ENCODE measurements around the gene SMARCA2.

Gene SMARCA2

DNA sequence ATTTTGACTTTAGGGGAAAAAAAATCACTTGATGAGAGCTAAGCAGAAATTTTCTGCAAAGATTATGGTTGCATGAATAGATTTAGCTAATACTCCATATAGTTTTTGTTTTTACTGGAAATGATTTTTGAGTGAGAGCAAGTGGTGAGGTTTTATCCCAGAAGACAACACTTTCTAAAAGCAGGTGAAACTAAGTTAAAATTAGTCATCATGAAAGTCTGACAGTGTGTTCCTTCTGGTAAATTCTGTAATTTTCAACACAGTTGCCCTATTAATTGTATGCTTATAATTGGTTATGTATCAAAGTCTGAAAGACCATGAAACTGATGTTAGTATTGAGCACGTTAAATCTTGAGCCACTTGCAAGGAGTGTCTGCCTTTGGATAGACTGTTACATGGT, 91.5 kb downstream of the SMARCA2 start:
- H3K9me3 ChIP-seq (ENCODE audit: control insufficient read depth, low read length), result no peaks in the 10 kb centered on the region
- WGBS, 2 experiments (ENCODE audit: insufficient coverage in 2 of 2), result no CpG with 5 or more reads among the region's 1 CpG
- no peaks in the 10 kb centered on the region for H3K4me1 ChIP-seq (ENCODE audit: control insufficient read depth, insufficient read depth, low read length, poor library complexity, severe bottlenecking)
- no peaks in the 10 kb centered on the region for H3K36me3 ChIP-seq (ENCODE audit: control insufficient read depth, insufficient read depth, low read length)
- H3K27ac ChIP-seq (ENCODE audit: low read depth, low read length, severe bottlenecking), result no peak overlapping the region
- no peak overlapping the region for H3K4me3 ChIP-seq (ENCODE audit: extremely low read depth, insufficient read depth, low read length, poor library complexity, severe bottlenecking)

DNA sequence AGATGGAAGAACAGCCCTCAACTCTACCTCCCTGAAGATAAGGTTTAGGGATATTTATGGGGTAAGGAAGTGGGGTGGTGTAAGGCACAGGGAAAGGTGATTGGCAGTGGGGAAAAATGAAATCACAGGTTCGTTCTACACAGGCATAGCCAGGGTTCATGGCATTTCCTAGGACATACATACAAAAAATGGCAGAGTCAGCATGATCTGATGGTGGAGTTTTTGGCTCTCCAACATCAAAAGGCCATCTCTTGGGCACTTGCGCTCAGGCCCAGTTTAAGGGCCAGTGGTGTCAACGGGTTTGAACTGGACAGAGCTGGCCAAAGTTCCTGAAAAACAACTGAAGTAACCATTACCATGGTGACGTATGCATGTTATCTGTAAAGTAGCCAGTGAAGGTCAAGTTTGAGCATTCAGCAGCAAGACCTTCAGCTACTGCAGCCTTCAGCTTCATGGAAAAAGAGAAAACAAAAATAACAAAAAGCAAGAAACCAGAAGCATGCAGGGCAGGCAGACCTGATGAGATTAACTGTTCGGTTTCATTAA, 92.8 kb downstream of the SMARCA2 start:
- no peaks in the 10 kb centered on the region for H3K9me3 ChIP-seq (ENCODE audit: control insufficient read depth, low read length)
- no peaks in the 10 kb centered on the region for H3K36me3 ChIP-seq (ENCODE audit: control insufficient read depth, insufficient read depth, low read length)
- no peaks in the 10 kb centered on the region for H3K4me1 ChIP-seq (ENCODE audit: control insufficient read depth, insufficient read depth, low read length, poor library complexity, severe bottlenecking)
- H3K27ac ChIP-seq (ENCODE audit: low read depth, low read length, severe bottlenecking), result no peak overlapping the region
- WGBS, 2 experiments (ENCODE audit: insufficient coverage in 2 of 2), result 95 to 98% methylated on average over 4 to 5 of the region's 5 CpGs
- H3K4me3 ChIP-seq (ENCODE audit: extremely low read depth, insufficient read depth, low read length, poor library complexity, severe bottlenecking), result no peak overlapping the region

DNA sequence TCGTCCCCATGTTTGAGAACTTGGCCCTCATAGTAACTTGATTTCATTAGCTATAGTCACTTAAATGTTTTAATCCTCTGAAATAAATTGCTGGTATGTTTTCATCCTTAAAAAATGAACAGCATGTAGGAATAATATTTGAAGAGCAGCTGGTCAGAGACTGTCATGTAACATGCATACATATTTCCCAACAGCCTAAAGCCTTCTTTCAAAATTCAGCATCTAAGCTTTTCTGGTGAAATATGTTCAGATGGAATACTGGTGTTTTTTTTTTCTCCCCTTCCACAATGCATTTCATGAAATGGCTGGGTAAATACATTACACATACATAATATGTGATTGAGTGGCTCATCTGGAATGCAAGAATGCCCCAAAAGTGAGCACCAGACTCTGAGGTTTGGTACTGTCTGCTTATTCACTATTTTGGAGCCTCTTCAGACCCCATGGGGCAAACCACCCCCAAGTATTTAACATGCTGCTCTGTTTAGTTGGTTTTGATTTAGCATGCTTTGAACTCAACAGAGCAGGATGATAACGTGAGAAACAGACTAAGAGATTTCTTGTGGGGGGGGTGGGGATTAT, 94.0 kb downstream of the SMARCA2 start:
- WGBS, 2 experiments (ENCODE audit: insufficient coverage in 2 of 2), result no CpG with 5 or more reads among the region's 2 CpGs
- H3K9me3 ChIP-seq (ENCODE audit: control insufficient read depth, low read length), result no peaks in the 10 kb centered on the region
- no peak overlapping the region for H3K27ac ChIP-seq (ENCODE audit: low read depth, low read length, severe bottlenecking)
- H3K4me3 ChIP-seq (ENCODE audit: extremely low read depth, insufficient read depth, low read length, poor library complexity, severe bottlenecking), result no peak overlapping the region
- H3K4me1 ChIP-seq (ENCODE audit: control insufficient read depth, insufficient read depth, low read length, poor library complexity, severe bottlenecking), result no peaks in the 10 kb centered on the region
- no peaks in the 10 kb centered on the region for H3K36me3 ChIP-seq (ENCODE audit: control insufficient read depth, insufficient read depth, low read length)

DNA sequence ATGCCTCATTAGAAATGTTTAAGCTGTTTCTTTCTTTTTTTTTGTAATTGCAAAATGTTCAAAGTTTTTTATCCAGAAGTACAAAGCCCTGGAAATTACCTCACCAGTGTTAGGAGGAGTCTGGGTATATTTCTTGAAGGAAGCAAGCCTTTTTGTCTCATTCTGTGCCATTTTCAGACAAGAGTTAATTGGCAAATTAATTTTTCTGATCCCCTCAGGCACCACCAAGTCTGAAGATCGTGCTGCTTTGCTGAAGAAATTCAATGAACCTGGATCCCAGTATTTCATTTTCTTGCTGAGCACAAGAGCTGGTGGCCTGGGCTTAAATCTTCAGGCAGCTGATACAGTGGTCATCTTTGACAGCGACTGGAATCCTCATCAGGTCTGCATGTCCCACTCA, 94.9 kb downstream of the SMARCA2 start:
- Histone ChIP-seq H3K4me1 (ENCODE audit: control insufficient read depth, insufficient read depth, low read length, poor library complexity, severe bottlenecking) (no peaks in the 10 kb centered on the region), H3K36me3 (ENCODE audit: control insufficient read depth, insufficient read depth, low read length) (no peaks in the 10 kb centered on the region), H3K4me3 (ENCODE audit: extremely low read depth, insufficient read depth, low read length, poor library complexity, severe bottlenecking) (no peak overlapping the region), H3K27ac (ENCODE audit: low read depth, low read length, severe bottlenecking) (no peak overlapping the region), H3K9me3 (ENCODE audit: control insufficient read depth, low read length) (no peaks in the 10 kb centered on the region)
- WGBS, 2 experiments (ENCODE audit: insufficient coverage in 2 of 2), result 86 to 94% methylated on average over 2 of the region's 2 CpGs

DNA sequence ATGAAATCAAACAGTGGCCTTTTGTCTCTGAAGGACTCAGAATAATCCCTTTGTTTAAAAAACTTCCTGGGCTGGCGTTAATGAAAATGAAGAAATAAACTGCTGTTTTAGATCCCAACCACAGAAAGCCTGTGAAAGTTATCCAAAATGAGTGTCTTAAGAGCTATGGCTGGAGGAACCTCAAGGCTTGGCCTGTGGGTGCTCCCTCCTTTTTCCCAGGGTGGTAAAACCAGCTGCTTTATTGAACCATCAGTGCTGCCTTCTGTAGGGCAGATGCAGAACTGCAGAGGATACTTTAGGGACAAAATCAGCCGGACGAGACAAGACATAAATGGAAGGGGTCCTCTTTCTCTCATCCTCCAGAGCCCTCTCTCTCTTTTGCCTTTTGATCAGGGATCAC, 100.9 kb downstream of the SMARCA2 start:
- Histone ChIP-seq H3K4me1 (ENCODE audit: control insufficient read depth, insufficient read depth, low read length, poor library complexity, severe bottlenecking) (no peaks in the 10 kb centered on the region), H3K36me3 (ENCODE audit: control insufficient read depth, insufficient read depth, low read length) (no peaks in the 10 kb centered on the region), H3K9me3 (ENCODE audit: control insufficient read depth, low read length) (no peaks in the 10 kb centered on the region), H3K27ac (ENCODE audit: low read depth, low read length, severe bottlenecking) (no peak overlapping the region), H3K4me3 (ENCODE audit: extremely low read depth, insufficient read depth, low read length, poor library complexity, severe bottlenecking) (no peak overlapping the region)
- no CpG with 5 or more reads among the region's 3 CpGs for WGBS, 2 experiments (ENCODE audit: insufficient coverage in 2 of 2)

DNA sequence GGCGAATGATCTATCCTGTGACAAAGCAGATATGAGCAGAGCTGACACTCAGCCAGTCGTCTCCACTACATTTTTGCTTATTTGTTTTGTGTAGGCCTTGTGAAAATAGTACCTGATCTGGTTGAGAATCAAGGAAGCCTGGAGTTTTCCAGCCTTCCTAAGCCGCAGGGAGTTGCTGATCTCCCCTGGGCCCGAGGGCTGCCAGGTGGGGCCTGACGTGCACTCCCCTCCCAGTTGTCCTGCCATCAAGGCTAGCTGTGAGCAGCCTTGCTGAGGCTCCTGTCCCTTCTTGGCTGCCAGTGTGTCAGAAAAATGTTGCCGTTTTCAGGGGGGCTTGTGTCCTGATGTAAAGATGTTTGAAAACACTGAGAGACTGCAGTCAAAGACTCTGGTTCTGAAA, 102.4 kb downstream of the SMARCA2 start:
- no peak overlapping the region for H3K4me3 ChIP-seq (ENCODE audit: extremely low read depth, insufficient read depth, low read length, poor library complexity, severe bottlenecking)
- no peaks in the 10 kb centered on the region for H3K36me3 ChIP-seq (ENCODE audit: control insufficient read depth, insufficient read depth, low read length)
- H3K27ac ChIP-seq (ENCODE audit: low read depth, low read length, severe bottlenecking), result no peak overlapping the region
- no peaks in the 10 kb centered on the region for H3K9me3 ChIP-seq (ENCODE audit: control insufficient read depth, low read length)
- no peaks in the 10 kb centered on the region for H3K4me1 ChIP-seq (ENCODE audit: control insufficient read depth, insufficient read depth, low read length, poor library complexity, severe bottlenecking)
- 80 to 87% methylated on average over 4 to 5 of the region's 6 CpGs for WGBS, 2 experiments (ENCODE audit: insufficient coverage in 2 of 2)

DNA sequence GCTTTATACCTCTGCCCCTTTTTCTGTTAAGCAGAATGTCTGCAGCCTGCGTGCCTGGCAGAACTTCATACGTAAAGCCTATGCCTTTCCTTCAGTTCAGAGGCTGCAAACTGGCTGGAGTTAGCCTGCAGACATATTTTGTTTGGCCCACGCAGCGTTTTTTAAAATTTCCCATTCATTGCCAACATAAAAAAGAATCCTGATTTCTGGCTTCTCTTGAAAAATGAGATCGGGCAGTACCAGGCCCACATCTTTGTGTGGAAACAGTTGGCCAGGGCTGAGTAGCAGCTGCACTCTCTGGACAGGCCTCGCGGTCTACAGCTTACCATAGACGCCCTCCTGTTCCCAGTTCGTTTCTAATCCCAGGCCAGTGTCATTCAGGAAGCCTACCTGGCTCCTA, 104.4 kb downstream of the SMARCA2 start:
- Histone ChIP-seq H3K4me1 (ENCODE audit: control insufficient read depth, insufficient read depth, low read length, poor library complexity, severe bottlenecking) (no peaks in the 10 kb centered on the region), H3K36me3 (ENCODE audit: control insufficient read depth, insufficient read depth, low read length) (no peaks in the 10 kb centered on the region)
- WGBS, 2 experiments (ENCODE audit: insufficient coverage in 2 of 2), result 88 to 91% methylated on average over 9 of the region's 9 CpGs

DNA sequence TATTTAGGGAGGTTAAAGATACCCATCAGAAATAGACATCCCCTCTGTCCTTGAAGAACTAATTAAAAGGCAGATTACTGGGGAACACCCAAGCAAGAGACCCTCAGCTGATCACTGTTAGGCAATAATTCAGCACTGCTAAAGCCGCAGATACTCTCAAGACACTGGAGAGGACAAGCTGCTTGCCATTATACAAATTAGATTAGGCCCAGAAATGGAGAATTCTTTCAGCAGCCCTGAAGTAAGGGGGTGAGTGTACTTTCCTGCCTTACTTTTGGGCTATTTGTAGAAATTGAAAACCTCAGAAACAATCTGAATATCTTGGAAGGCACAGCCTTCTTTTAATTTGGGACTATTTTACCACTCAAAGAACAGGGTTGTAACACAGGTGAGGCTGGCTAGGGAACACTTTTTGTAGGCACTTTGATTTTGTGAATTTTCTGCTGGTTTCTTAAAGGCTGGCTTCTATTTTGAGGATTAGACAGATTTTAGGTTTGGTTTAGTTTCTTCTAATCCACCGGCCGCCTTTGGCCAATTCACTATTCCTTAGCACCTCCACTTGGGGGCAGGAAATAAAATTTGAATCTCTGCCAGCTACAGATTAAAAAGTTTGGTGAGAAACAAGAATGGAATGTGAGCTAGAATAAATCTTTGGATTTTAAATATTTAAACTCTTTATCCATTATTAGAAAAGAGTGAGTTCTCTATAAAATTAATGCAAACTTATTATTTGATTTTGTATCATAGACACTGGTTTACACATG, 106.0 kb downstream of the SMARCA2 start:
- no peaks in the 10 kb centered on the region for H3K36me3 ChIP-seq (ENCODE audit: control insufficient read depth, insufficient read depth, low read length)

More for the DNA sequence above, 104.4 kb downstream of the SMARCA2 start:
- H3K9me3 ChIP-seq (ENCODE audit: control insufficient read depth, low read length), result no peaks in the 10 kb centered on the region
- no peak overlapping the region for H3K27ac ChIP-seq (ENCODE audit: low read depth, low read length, severe bottlenecking)
- no peak overlapping the region for H3K4me3 ChIP-seq (ENCODE audit: extremely low read depth, insufficient read depth, low read length, poor library complexity, severe bottlenecking)

DNA sequence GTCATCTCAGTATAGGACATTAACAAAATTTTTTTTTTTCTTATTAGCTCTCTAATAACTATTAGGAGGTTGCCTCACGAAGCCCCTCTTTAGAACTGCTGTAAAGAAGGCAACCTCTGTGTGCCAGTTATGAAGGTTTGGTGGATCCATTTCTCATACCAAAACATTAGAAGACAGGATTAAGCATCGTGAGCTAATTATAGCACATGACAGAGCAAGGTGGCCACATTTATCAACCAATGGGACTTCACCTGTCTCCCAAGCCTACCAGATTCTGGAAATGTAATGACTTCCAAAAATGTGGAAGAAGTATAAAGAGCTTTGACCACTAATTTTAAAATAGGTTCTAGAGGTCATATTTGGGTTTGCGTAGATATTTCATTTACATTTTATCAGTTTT, 107.2 kb downstream of the SMARCA2 start:
- H3K4me1 ChIP-seq (ENCODE audit: control insufficient read depth, insufficient read depth, low read length, poor library complexity, severe bottlenecking), result no peaks in the 10 kb centered on the region
- 100% methylated on average over 1 of the region's 3 CpGs; no CpG with 5 or more reads in 1 of the 2 experiments for WGBS, 2 experiments (ENCODE audit: insufficient coverage in 2 of 2)
- no peaks in the 10 kb centered on the region for H3K36me3 ChIP-seq (ENCODE audit: control insufficient read depth, insufficient read depth, low read length)

More for the DNA sequence above, 106.0 kb downstream of the SMARCA2 start:
- Histone ChIP-seq H3K27ac (ENCODE audit: low read depth, low read length, severe bottlenecking) (no peak overlapping the region), H3K4me3 (ENCODE audit: extremely low read depth, insufficient read depth, low read length, poor library complexity, severe bottlenecking) (no peak overlapping the region), H3K9me3 (ENCODE audit: control insufficient read depth, low read length) (no peaks in the 10 kb centered on the region), H3K4me1 (ENCODE audit: control insufficient read depth, insufficient read depth, low read length, poor library complexity, severe bottlenecking) (no peaks in the 10 kb centered on the region)
- WGBS, 2 experiments (ENCODE audit: insufficient coverage in 2 of 2), result no CpG with 5 or more reads among the region's 3 CpGs

DNA sequence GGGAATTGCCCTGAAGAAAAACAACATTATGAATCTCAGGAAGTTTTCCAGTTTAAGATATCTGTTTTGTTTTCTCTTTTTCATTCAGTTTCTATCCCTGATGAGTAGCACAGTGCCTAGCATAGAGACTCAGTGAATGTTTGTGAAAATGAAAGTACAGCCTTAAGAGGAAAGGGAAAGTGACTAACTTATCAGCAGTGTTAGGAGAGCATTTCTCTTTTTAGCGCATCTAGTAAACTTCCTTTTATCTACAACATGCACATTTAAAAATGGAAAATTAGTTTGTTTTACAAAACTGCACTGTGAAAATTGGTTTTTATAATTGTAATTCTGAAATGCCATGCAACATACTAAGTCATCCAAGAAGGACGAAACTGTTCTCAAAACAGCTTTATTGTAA, 110.8 kb downstream of the SMARCA2 start:
- Histone ChIP-seq H3K4me3 (ENCODE audit: extremely low read depth, insufficient read depth, low read length, poor library complexity, severe bottlenecking) (no peak overlapping the region), H3K4me1 (ENCODE audit: control insufficient read depth, insufficient read depth, low read length, poor library complexity, severe bottlenecking) (no peaks in the 10 kb centered on the region), H3K36me3 (ENCODE audit: control insufficient read depth, insufficient read depth, low read length) (no peaks in the 10 kb centered on the region), H3K9me3 (ENCODE audit: control insufficient read depth, low read length) (no peaks in the 10 kb centered on the region), H3K27ac (ENCODE audit: low read depth, low read length, severe bottlenecking) (no peak overlapping the region)
- 100% methylated on average over 1 of the region's 2 CpGs for WGBS, 2 experiments (ENCODE audit: insufficient coverage in 2 of 2)

More for the DNA sequence above, 107.2 kb downstream of the SMARCA2 start:
- Histone ChIP-seq H3K27ac (ENCODE audit: low read depth, low read length, severe bottlenecking) (no peak overlapping the region), H3K9me3 (ENCODE audit: control insufficient read depth, low read length) (no peaks in the 10 kb centered on the region), H3K4me3 (ENCODE audit: extremely low read depth, insufficient read depth, low read length, poor library complexity, severe bottlenecking) (no peak overlapping the region)

DNA sequence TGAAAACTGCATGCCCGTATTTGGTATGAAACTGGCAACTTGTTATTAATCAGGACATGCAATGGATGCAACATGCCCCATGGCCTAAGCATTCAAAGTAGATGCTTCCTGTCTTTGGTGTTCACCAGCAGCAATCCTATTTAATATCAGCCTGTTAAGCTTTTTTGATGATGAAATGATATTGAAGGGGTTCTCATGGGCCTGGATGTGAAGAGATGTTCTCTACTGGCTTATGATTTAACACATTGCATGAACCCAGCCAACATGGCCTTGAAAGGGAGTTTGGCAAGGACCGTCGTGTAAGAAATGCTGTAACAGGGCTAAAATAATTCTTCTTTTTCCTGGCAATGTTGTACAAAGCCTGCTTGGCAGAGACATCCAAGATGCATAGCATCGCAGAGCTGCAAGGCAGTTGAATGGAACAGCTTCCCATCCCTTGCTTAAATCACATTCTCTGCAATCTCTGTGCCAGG, 111.2 kb downstream of the SMARCA2 start:
- H3K9me3 ChIP-seq (ENCODE audit: control insufficient read depth, low read length), result no peaks in the 10 kb centered on the region
- H3K4me3 ChIP-seq (ENCODE audit: extremely low read depth, insufficient read depth, low read length, poor library complexity, severe bottlenecking), result no peak overlapping the region
- no peak overlapping the region for H3K27ac ChIP-seq (ENCODE audit: low read depth, low read length, severe bottlenecking)
- no peaks in the 10 kb centered on the region for H3K4me1 ChIP-seq (ENCODE audit: control insufficient read depth, insufficient read depth, low read length, poor library complexity, severe bottlenecking)
- 92% methylated on average over 4 of the region's 4 CpGs for WGBS, 2 experiments (ENCODE audit: insufficient coverage in 2 of 2)
- H3K36me3 ChIP-seq (ENCODE audit: control insufficient read depth, insufficient read depth, low read length), result no peaks in the 10 kb centered on the region

Measured in mesodermal cell (in vitro differentiated cells).